NAMALWA (cell line): ENCODE data around the gene PGBD2.
A peak's percentile ranks its signal among the peaks of the same experiment; 100 is the strongest.
"Not testable (repeated sequence)": the region's sequence is repeated elsewhere in the genome, so short reads cannot be mapped to it uniquely, and the experiment has no call there.

Experiments
- DNase-seq: peaks from one replicate; pipeline ENCODE4 v3.0.0-alpha.2; 2015; ENCODE audit warnings: low spot score

PGBD2 gene, protein sequence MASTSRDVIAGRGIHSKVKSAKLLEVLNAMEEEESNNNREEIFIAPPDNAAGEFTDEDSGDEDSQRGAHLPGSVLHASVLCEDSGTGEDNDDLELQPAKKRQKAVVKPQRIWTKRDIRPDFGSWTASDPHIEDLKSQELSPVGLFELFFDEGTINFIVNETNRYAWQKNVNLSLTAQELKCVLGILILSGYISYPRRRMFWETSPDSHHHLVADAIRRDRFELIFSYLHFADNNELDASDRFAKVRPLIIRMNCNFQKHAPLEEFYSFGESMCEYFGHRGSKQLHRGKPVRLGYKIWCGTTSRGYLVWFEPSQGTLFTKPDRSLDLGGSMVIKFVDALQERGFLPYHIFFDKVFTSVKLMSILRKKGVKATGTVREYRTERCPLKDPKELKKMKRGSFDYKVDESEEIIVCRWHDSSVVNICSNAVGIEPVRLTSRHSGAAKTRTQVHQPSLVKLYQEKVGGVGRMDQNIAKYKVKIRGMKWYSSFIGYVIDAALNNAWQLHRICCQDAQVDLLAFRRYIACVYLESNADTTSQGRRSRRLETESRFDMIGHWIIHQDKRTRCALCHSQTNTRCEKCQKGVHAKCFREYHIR

DNA sequence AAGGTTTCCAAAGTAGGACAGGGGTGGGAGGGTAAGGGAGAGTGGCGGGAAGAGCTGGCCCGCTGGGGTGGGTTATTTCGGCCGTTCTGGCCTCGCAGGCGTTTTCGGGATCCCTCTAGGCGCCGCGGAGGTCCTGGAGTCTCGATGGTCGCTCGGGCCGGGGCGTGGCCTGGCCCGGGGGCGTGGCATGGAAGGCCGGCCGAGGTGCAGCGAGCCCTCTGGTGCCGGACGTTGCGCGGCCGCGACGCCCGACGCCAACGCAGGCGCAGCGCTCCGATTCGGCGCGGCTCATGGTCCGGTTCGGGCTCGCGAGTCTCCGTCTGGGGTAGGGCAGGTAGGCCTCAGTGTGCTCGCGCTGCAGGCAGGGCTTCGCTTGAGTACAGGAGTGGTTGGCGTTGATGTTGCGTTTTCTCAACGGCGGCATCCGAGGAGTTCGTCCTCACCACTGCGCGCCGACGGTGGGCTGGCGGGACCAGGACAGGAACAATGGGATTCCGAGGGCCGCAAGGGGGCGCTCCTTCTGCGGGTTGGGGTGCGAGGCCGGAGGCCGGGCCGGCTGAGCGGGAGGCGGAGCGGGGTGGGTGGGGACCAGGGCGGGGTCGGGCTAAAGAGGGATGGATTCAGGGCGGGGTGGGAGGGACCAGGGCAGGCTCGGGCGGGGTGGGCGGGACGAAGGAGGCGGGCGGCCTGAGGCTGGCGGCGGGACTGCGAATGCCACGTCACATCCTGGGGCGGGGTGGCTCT, at the start of gene PGBD2:
Gene PGBD2, plus strand, starts transcription at position 227 of the 744 bp plus-strand sequence. CDS start 7,628 bp downstream, outside the sequence.
- DNase-seq = peak; percentile 95

DNA sequence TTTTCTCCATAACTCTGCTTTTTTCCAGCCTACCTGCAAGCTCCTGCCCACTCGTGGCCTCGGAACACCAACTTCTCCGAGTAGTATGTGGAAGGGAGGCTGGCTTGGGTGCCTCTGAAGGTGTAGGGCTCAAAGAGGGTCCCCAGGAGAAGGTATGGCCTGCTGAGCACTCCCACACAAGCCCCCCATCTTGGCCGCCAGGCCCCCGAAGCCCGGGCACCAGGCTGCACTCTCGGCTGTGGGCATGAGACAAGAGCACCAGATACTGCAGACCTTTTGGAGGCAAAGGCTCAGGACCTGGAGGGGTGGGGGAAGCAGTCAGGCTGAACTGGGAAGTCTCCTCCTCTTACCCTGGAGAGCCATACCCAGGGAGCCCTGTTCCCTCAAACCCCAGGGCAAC, 48.8 kb upstream of the PGBD2 start:
- DNase-seq = no peak

DNA sequence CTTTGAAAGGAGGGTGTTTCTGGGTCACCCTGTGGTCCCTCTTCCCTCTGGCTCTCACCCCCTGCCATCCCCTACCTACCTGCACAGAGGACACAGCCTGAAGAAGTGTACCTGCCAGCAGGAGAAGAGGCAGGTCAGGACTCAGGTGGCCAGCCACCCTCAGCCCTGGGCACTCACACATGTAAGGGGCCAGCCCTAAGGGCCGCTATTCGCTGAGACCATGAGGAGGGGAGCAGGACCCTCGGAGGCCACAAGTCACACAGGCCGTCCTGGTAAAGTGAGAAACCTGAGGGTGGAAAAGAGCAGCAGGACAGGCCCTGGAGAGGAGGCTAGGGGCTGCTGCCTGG, 48.3 kb upstream of the PGBD2 start:
- DNase-seq = no peak

DNA sequence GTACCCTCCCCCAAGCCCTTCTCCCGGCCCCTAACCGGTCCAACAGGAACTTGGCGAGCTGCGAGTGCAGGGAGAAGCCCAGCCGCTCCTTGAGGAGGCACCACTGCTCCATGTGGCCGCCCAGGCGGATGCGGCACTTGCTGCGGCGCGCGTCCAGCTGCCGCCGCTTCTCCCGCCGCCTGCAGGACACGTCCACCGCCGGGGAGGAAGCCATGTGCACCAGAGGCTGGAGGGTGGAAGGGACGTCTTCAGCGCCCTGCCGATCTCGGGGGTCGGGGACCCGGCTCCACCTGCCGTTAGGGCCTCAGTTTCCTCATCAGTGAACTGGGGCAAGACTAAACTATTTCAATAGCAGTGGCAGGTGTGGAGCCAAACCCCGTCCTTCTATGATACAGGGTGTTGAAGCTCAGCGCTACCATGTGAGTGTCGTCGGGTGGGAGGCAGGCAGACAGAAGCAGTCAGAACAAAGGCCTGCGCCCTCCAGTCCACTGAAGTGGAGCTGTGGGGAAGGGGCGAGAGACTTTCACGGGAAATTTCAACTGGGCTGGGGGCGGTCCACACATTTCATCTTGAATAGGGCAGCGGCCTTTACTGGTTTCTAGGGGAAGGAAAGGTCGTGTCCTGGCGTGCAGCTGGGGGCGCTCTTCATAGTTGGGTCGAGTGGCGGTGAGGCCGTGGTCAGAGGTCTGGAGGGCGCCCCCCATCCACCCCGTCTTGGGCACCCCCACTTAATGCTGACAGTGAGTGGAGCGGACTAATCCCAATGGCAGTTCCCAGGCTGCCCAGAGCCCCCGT, 47.7 kb upstream of the PGBD2 start:
- peak; percentile 83 for DNase-seq

DNA sequence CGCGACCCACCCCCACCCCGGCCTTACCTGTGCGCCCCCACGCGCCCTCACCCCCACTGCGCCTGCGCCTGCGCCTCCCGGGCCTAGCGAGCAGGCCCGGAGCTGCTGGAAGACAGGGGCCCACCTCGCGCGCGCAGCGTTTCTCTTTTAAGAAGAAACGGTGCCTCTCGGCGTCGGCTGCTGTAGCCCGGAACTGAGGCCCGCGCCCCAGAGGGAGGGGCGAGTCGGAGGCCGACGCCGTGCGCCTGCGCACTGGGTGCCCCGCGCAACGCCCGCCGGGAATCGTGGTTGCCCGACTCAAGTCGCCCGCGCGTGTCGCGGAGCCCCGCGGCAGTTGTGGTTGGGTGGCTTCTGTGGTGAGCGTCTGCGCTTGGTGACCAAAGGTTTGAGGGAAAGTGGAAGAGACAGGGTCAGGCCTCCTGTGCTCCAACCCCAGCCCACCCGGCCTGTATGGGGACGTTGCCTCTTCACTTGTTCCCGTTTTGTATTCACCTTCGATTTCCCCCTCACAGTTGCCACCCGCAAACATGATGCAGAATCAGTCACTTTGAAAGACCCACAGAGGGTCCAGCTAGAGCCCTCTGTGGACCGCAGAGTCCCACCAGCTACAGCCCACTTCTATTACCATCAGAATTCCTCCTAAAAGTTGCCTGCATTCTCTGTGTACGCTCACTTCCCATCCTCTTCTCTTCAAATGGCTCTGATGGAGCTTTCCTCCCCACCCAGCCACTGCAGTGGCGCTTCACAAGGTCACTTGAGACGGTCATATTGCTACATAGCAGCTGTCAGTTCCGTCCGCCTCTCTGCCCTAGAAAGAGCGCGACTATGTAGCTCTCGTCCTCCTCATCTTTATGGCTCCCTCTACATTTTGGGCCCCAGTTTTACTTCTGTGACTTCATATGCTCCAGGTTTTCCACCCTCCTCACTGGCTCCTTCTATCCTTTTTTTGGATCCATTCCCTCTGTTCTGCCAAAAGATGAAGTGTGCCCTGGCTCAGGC, 46.8 kb upstream of the PGBD2 start, which contains the start of gene ZNF692:
Gene ZNF692, minus strand, starts transcription at position 195 of the 999 bp plus-strand sequence. CDS start 776 bp downstream, outside the sequence.
- DNase-seq = peak; percentile 98

DNA sequence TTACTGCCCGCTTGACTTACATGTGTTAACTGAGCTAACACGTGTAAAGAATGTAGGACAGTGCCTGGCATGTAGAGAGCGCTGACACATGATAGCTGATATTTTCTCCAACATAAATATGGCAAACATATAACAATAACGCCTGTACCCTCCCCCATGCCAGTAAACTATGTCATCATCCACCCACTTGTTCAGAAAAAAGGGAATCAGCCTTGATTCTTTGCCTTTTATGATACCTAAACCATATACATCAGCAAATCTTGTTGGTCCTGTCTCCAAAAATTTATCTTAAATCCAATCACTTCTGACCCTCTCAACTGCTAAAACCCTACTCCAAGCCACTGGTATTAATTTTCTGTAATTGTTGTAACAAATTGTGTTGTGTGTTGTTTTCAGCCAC, 46.0 kb upstream of the PGBD2 start:
- no peak for DNase-seq

DNA sequence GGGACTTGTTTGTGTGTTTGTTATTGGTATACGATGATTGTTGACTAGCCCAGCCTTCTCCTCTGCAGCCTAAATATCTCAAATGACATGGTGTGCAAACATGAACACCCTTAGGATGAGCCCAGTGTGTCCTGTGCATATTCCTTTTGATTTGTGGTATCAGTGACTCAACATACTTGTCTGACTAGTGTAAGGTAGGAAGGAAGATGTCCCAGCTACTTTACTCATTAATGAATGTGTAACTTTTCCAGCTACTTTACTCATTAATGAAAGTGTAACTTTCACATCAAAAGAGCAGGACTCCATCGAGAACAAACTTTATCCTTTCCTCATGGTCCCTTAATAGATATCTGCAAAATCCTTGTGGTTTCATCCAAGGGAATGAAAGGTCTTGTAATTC, 44.4 kb upstream of the PGBD2 start:
- DNase-seq = no peak

DNA sequence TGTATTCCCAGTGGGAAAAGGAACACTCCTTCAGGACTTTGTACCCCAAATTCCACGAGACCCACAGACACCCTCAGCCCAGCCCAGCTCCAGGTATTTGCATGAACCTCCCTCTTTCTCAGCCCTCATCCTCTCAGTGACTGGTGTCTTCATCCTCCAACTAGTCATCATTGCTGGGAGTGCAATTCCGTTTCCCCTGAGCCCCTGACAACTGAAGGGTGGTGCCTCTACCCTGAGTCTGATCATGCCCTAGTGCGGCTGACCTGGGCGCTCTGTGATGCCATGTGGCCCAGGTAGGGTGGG, 43.4 kb upstream of the PGBD2 start:
- DNase-seq = no peak

DNA sequence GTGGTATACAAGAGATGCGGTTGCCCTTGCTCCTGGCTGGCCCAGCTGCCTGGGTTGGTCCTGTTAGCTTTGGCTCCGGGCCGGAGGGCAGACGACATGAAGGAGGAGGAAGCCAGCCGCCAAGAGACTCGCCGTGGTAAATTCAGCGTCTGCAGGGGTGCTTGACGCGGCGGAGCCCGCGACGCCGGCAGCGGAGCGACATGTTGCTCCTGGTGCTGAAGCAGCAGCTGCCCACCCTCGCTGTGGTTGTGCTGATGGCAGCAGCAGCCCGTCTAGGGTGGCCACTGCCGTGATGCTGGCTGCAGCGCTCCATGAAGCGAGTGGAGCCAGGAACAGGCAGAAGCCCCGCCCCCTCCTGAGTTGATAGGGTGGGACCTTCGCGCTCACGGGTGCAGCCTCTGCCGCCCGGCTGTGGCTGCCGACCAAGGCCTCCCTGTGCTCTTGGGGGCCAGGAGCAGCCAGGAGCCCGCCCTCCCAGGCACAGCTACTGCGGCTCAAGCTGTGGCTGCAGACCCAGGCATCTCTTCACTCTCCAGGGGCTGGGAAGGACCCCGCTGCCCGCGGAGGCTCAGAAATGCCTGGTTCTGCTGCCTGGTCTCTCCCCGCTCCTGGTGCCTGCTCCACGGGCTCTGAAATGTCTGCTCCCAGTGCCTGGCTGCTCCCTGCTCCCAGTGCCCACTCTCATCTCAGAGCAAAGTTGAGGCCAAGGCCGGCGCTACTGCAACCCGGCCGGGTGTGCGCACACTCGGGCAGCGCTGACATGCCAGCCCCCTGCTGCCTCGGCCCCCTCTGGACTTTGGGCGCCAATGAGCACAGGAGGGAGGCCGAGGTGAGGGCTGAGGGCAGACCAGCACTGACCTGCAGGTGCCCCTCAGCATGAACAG, 42.8 kb upstream of the PGBD2 start:
- DNase-seq = peak; percentile 54

DNA sequence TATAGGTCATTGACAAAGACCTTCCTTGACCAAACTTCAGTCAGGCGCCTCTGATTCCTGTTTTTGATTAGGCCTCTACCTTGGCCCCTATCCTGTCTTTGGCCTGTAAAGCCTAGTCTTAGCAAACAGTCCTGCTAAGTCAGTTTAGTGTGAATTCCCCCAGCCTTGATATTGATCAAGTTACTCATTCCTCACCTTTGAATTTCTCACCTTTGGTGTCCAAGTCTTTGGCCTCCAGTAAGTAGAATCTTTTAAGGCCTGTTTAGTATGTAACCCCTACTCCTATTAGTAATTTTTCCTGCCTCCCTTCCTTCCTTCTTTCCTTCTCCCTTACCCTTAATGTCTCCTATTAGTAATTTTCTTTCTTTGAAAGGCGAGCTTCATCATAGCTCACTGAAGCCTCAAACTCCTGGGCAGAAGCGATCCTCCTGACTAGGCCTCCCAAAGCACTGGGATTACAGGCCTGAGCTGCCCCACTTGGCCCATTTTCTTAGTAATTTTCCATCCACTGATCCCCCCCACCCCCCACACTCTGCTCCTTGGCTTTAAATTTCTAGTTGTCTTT, 34.1 kb upstream of the PGBD2 start:
- DNase-seq = no peak

DNA sequence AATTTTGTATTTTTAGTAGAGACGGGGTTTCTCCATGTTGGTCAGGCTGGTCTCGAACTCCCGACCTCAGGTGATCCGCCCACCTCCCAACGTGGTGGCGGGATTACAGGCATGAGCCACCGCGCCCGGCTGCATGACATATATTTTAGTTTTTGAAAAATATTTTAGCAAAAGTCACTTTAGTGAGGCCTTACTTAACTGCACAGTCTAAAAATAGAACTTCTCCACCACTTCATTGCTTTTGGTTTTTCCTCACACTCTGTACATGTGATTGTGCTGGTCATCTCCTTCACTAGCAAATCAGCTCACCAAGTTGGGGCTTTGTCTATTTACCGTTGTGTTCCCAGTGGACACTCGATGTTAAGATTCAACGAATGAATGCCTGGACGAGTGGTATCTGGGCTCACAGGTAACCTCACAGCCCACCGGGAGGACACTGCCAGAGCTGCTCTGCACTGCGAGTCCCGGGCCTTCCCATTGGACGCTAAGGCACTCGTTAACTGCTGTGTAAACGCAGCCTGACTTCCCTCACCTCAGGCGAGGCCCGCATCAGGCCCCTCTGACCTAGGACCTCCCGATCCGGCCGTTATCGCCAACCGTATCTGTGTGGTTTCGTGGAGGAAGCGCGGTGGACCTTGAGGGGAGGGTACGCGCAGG, 33.2 kb upstream of the PGBD2 start:
- DNase-seq = peak; percentile 86

DNA sequence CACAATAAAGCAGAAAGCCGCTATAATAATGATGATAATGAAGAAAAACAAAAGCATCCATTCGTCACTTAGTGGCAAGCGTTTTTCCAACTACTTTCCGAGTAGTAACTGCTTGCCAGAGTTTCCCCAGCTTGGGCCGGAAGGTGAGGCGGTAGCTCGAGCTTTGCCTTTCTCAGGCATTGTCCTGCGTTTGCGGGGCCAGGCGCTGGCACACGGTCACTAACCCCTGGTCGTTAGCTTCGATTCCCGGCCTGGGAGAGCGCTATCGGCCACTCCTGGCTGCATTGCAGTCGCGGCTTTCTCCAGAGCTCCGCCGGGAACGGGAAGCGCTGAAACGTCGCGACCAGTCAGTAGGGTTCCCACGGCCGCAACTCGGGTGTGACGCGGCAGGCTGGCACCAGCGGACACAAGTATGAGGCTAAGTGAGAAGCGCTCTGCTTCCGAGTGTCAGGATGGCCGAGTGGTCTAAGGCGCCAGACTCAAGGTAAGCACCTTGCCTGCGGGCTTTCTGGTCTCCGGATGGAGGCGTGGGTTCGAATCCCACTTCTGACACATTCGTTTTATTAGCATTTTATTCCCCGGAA, 32.5 kb upstream of the PGBD2 start:
- DNase-seq = peak; percentile 97

DNA sequence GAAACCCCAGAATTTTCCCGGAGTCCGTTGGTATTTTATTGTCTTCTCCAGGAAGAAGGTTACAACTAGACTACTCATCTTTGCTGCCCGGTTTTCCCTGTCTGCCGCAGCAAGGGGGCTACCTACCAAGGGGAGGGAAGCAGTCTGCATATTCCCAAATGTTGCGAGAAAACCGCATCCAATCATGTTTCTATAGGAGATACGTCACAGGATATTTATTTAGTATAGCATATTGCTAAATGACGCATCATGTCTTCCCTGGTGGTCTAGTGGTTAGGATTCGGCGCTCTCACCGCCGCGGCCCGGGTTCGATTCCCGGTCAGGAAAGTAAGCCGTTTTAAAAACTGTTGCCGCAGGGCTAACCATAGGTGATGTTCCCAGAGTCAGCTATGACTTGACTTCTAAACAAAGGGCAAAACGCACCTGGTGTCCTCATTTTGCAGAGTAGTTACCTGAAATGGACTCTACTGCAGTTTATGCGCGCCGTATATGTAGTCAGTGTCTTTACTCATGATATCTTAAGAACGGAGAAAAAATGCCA, 32.0 kb upstream of the PGBD2 start:
- peak; percentile 93 for DNase-seq

DNA sequence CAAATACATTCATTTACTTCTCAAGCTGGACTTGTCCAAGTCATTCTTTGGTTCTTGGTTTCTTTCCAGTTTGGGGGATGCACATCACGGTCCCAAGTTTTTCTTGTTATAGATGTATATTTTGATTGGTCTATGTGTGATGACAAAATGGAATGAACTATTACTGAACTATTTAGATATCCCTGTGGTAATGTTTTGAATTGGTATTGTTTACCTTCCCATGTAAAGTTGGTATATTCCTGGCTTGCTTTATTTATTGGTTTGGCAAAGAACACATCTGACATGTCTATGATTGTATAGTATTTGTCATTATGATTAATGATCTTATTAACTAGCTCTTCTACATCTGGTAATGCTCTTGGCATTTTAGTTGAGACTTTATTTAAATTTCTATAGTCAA, 24.8 kb upstream of the PGBD2 start:
- no peak for DNase-seq

DNA sequence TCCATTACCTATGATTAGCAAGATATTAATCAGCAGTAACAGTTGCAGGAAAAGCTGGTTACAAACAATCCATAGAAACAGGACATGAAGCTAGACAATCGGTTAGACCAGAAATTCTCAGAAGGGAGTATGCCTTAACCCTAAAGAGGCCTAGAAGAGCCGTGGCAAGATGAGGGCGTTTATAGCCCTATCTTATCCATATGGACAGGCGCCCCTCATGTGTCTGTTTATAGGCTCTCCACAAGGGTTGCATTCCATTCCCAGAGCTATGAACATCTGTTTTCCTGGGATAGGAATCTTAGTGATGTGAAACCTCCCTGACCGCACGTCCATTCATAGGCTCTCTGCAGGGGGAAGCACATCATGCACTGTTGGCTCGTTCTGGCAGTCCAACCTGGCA, 23.6 kb upstream of the PGBD2 start:
- DNase-seq = not testable (repeated sequence)

DNA sequence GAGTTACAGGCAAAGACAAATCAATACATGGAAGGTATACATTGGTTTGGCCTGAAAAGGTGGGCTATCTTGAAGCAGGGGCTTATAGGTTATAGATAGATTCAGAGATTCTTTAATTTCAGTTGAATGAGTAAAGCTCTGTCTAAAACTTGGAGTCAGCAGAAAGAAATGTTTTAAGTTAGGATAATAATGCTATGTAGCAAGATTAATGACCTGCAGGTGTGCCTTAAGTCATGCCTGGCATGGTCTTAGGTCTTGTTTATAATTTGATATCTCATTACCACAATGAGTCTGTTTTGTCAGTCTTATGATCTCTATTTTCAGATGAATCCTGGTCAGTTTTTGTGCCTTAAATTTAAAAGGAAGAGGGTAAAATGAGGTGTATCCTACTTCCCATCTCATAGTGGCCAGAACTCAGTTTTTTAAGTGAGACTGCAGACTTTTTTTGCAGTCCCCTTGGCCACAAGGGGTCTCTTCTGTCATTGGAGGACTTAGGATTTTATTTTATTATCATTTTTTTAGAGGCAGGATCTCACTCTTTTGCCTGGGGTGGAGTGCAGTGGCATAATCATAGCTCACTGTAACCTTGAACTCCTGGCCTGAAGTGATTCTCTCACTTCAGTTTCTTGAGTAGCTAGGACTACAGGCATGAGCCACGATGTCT, 21.3 kb upstream of the PGBD2 start:
- peak; percentile 37 for DNase-seq

DNA sequence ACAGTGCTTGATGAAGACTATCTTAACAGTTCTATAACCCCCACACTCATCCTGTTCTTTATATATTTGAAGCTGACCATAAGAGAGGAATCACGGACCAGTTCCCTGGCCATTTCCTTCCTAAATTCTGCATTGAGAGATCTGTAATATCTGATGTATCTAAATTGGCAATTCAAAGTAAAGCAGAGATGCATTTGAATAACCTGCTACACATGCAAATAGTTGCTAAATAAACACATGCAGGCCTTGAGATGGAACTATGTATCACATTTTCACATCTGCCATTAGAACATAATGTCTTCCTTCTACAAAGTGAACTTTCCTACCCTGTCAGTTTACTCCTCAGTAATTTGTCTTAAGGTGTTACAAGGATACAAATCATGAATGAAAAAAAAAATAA, 20.4 kb upstream of the PGBD2 start:
- DNase-seq = no peak
